Measurements from ENCODE around the gene GABARAP.
A peak's percentile ranks its signal among the peaks of the same experiment; 100 is the strongest.

The GABARAP gene

DNA sequence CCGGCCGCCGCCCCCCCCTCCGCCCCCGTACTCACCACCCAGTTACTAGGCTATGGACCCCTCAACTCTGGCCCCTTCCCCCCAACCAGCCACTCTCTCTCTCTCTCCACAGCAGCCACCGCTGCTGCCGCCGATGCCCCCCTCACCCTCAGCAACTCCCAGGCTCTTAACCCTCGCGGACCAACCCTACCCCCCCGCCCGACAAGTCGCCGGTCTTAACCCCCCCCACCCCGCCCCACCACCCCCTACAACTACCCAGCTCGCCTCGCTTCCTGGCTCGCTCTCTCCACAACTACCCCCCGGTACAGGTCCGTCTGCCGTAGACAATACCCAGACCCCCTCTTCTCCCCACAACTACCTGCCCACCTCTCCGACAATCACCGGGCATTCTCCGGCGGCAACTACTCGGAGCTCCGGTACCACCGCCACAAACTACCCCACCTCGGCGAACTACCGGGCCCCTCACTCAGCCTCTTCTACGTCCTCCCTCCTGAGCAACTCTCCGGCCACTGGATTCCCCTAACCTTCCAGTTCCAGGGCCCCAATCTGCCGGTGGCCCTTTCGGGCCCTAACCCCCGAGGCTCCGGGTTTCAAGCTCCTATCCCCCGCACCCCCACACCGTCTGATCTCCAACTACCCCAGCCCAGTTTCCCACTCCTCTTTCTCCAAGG is 3.7 kb downstream of the GABARAP start:
- no peaks in the 10 kb centered on the region for H3K9me3 ChIP-seq (ENCODE audit: low read length)
- no peaks in the 10 kb centered on the region for H3K9me2 ChIP-seq (ENCODE audit: low read depth, low read length)
- peaks cover 57% of the 10 kb centered on the region for H3K4me1 ChIP-seq (ENCODE audit: insufficient read depth, low read length, severe bottlenecking)
- H3K27me3 ChIP-seq (ENCODE audit: insufficient read depth, low read length), result no peaks in the 10 kb centered on the region
- no peaks in the 10 kb centered on the region for H4K20me1 ChIP-seq (ENCODE audit: insufficient read depth, low read length)
- H3F3A ChIP-seq (ENCODE audit: insufficient read depth, low read length), result 0 out of 2 replicates have a peak, but pooled peaks cover 10% of the 10 kb centered on the region
- TF ChIP-seq, protein P1, sequence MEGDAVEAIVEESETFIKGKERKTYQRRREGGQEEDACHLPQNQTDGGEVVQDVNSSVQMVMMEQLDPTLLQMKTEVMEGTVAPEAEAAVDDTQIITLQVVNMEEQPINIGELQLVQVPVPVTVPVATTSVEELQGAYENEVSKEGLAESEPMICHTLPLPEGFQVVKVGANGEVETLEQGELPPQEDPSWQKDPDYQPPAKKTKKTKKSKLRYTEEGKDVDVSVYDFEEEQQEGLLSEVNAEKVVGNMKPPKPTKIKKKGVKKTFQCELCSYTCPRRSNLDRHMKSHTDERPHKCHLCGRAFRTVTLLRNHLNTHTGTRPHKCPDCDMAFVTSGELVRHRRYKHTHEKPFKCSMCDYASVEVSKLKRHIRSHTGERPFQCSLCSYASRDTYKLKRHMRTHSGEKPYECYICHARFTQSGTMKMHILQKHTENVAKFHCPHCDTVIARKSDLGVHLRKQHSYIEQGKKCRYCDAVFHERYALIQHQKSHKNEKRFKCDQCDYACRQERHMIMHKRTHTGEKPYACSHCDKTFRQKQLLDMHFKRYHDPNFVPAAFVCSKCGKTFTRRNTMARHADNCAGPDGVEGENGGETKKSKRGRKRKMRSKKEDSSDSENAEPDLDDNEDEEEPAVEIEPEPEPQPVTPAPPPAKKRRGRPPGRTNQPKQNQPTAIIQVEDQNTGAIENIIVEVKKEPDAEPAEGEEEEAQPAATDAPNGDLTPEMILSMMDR (IDR thresholded peaks at IDR 0.05; ENCODE audit: low read length), result no peak
- no peak for TF ChIP-seq EZH2 (IDR thresholded peaks at IDR 0.05; ENCODE audit: borderline replicate concordance, low read length)
- peaks cover 11% of the 10 kb centered on the region for H3K79me2 ChIP-seq (ENCODE audit: insufficient read depth, low read length)
- H3K9ac ChIP-seq (ENCODE audit: low read length), result peak overlapping the region; percentile 100
- peak overlapping the region; percentile 63 for H3K4me2 ChIP-seq (ENCODE audit: low read length)
- peaks cover 48% of the 10 kb centered on the region for H3K36me3 ChIP-seq (ENCODE audit: insufficient read depth, low read length)
- H2AFZ ChIP-seq (ENCODE audit: low read length), result no peak overlapping the region
- H3K4me3 ChIP-seq (ENCODE audit: low read depth, low read length, poor library complexity, severe bottlenecking), result peak overlapping the region; percentile 98
- H3K27ac ChIP-seq (ENCODE audit: low read depth, low read length, poor library complexity, severe bottlenecking), result peak overlapping the region; percentile 81

DNA sequence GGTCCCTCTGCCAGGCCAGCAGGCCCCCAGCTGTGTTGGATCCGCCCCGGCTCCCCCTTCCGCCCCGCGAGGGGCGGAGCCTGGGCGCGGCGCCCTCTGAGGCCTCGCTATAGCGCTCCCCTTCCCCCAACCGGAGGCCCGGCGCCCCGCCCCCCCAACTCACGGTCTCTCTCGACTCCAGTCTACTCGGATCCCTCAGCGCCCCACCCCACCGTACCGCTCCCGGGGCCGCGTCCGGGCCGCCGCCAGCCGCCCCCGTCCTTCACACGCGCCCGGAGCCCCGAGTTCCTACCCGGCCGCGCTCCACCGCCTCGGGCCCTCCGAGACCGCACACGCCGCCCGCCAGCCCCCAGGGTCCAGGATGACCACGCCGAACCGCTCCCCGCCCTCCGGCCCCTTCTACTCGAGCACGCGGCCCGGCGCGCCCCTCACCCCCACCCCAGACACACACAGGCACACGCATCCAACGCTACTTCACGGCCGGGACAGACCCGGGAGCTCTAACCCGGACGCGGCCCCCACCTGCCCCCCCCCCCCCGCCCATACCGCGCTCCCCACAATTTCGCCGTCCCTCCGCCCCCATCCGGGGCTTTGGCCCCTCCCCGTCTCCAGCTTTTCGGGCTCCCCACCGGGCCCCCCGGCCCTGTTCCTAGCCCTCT is 4.4 kb downstream of the GABARAP start:
- H4K20me1 ChIP-seq (ENCODE audit: insufficient read depth, low read length), result no peaks in the 10 kb centered on the region
- H3K9ac ChIP-seq (ENCODE audit: low read length), result peak overlapping the region; percentile 100
- peaks cover 17% of the 10 kb centered on the region for H3K79me2 ChIP-seq (ENCODE audit: insufficient read depth, low read length)
- TF ChIP-seq EZH2 (IDR thresholded peaks at IDR 0.05; ENCODE audit: borderline replicate concordance, low read length), result no peak
- H3K36me3 ChIP-seq (ENCODE audit: insufficient read depth, low read length), result peaks cover 44% of the 10 kb centered on the region
- no peaks in the 10 kb centered on the region for H3K9me3 ChIP-seq (ENCODE audit: low read length)
- H3K27me3 ChIP-seq (ENCODE audit: insufficient read depth, low read length), result no peaks in the 10 kb centered on the region
- H3K4me3 ChIP-seq (ENCODE audit: low read depth, low read length, poor library complexity, severe bottlenecking), result peak overlapping the region; percentile 98
- H3K4me2 ChIP-seq (ENCODE audit: low read length), result peak overlapping the region; percentile 63
- peak overlapping the region; percentile 81 for H3K27ac ChIP-seq (ENCODE audit: low read depth, low read length, poor library complexity, severe bottlenecking)
- no peaks in the 10 kb centered on the region for H3K9me2 ChIP-seq (ENCODE audit: low read depth, low read length)
- peaks cover 51% of the 10 kb centered on the region for H3K4me1 ChIP-seq (ENCODE audit: insufficient read depth, low read length, severe bottlenecking)
- H2AFZ ChIP-seq (ENCODE audit: low read length), result no peak overlapping the region
- H3F3A ChIP-seq (ENCODE audit: insufficient read depth, low read length), result 0 out of 2 replicates have a peak, but pooled peaks cover 10% of the 10 kb centered on the region

DNA sequence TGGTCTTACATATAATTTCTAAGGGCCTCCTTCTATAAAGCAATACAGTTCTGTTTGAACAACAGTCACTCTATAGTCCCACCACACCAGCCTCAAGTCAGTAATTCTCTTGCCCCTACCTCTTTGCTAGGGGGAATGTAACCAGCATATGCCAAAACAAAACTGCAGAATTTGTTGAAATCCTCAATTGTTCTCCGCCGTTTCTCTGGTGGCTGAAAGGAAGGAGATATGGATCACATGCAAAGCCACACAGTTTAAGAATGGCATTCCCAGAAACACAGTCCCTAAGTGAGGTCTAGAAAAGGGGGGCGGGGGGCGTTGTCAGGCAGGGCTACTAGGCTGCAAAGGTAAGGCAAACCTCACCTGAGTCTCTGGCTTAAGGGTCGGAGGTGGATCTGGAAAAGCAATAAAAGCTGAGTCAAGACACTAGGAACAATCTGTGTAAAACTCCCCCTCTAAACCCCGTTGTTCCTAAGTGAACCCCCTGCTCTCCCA is 4.9 kb downstream of the GABARAP start:
- Histone ChIP-seq H4K20me1 (ENCODE audit: insufficient read depth, low read length) (no peaks in the 10 kb centered on the region), H3K9ac (ENCODE audit: low read length) (peak overlapping the region; percentile 100), H3K4me1 (ENCODE audit: insufficient read depth, low read length, severe bottlenecking) (peaks cover 55% of the 10 kb centered on the region), H3K9me3 (ENCODE audit: low read length) (no peaks in the 10 kb centered on the region), H3K79me2 (ENCODE audit: insufficient read depth, low read length) (peaks cover 22% of the 10 kb centered on the region), H3K27me3 (ENCODE audit: insufficient read depth, low read length) (no peaks in the 10 kb centered on the region), H3K27ac (ENCODE audit: low read depth, low read length, poor library complexity, severe bottlenecking) (peak overlapping the region; percentile 46), H3K9me2 (ENCODE audit: low read depth, low read length) (no peaks in the 10 kb centered on the region), H3F3A (ENCODE audit: insufficient read depth, low read length) (0 out of 2 replicates have a peak, but pooled peaks cover 10% of the 10 kb centered on the region), H3K4me3 (ENCODE audit: low read depth, low read length, poor library complexity, severe bottlenecking) (peak overlapping the region; percentile 98), H3K36me3 (ENCODE audit: insufficient read depth, low read length) (peaks cover 46% of the 10 kb centered on the region), H2AFZ (ENCODE audit: low read length) (no peak overlapping the region), H3K4me2 (ENCODE audit: low read length) (peak overlapping the region; percentile 63)
- TF ChIP-seq, protein P1 (IDR thresholded peaks at IDR 0.05; ENCODE audit: low read length), result no peak
- TF ChIP-seq EZH2 (IDR thresholded peaks at IDR 0.05; ENCODE audit: borderline replicate concordance, low read length), result no peak

All from OCI-LY1 (cell line).